ENCODE results near the gene MPDZ.

GRCh38 chr9:13131991-13132390 lies 147.5 kb downstream of the MPDZ start:
- TF ChIP-seq CTCF (IDR thresholded peaks at IDR 0.05 in 8 of 11, conservative IDR thresholded peaks at IDR 0.05 in 3 of 11) (no peak), POLR2A (IDR thresholded peaks at IDR 0.05) (no peak), POLR2AphosphoS5 (IDR thresholded peaks at IDR 0.05) (no peak)
